ENCODE results near the gene FALEC. TPM values are rescaled to one million over a fixed set of nuclear protein-coding genes. Genes with fewer than 3 reads are reported as not detected.

FALEC gene
- total and polyA plus RNA-seq, 2 of the 8 experiments (the other 6 are each of a cell fraction or from before 2014, with no cell fraction given): not detected

DNA sequence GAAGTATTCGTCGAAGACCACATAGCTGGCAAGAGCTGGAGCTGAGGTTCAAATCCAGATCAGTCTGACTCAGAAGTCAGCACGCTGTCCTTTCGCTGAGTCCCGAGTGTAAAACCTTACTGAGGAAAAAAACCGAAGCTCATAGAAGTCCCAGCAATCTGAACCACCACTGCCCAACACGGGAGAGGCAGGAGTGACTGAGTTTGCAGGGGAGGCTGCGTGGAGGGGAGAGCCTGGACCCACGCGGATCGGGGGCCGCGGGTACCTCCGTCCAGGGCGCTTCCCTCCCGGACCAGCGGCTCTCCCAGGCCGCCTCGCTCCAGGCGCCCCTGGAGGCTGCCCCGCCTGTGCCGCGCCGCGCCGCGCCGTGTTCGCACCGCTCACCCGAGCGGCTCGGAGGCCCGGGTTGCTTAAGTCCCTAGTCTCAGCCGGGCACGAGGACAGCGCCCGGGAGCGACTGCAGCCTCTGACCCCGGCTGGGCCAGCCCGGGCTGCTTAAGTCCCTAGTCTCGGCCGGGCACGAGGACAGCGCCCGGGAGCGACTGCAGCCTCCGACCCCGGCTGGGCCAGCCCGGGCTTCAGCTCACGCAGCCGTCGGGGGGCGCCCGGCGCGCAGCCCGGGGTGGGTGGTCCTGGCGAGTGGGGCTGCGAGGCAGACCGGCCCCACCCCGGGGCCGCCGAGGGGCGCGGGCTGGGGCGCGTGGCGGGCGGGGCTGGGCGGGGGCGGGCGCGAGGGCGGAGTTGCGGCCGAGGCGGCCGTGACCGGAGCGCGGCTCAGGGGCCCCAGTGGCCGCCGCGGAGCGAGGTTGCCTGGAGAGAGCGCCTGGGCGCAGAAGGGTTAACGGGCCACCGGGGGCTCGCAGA, 33.3 kb downstream of the FALEC start, which contains the start of gene ADAMTSL4 (continued):
- TF ChIP-seq GABPA (IDR thresholded peaks at IDR 0.05; ENCODE audit: borderline replicate concordance, insufficient read depth, low read length) (0 out of 2 replicates have a peak, but pooled peaks have one; percentile 20), NRF1 (IDR thresholded peaks at IDR 0.05; ENCODE audit: low read depth, low read length) (no peak), SAP30 (IDR thresholded peaks at IDR 0.05; ENCODE audit: insufficient read depth, insufficient replicate concordance, low read length) (no peak), SIN3A (conservative IDR thresholded peaks at IDR 0.05 in 1 of 2, IDR thresholded peaks at IDR 0.05 in 1 of 2; ENCODE audit: low read depth in 1 of 2, low read length in 2 of 2) (peak in 1 of 2 experiments; percentile 30; a peak in 1 of 4 replicates), KDM4A (IDR thresholded peaks at IDR 0.05; ENCODE audit: low read depth, low read length, severe bottlenecking) (peak; percentile 76), TAF1 (IDR thresholded peaks at IDR 0.05; ENCODE audit: low read depth, low read length) (no peak; the same call in 1 of the 2 replicates)
- TF ChIP-seq, protein P1, sequence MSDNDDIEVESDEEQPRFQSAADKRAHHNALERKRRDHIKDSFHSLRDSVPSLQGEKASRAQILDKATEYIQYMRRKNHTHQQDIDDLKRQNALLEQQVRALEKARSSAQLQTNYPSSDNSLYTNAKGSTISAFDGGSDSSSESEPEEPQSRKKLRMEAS (IDR thresholded peaks at IDR 0.05): peak; percentile 70
- TF ChIP-seq, protein P2, sequence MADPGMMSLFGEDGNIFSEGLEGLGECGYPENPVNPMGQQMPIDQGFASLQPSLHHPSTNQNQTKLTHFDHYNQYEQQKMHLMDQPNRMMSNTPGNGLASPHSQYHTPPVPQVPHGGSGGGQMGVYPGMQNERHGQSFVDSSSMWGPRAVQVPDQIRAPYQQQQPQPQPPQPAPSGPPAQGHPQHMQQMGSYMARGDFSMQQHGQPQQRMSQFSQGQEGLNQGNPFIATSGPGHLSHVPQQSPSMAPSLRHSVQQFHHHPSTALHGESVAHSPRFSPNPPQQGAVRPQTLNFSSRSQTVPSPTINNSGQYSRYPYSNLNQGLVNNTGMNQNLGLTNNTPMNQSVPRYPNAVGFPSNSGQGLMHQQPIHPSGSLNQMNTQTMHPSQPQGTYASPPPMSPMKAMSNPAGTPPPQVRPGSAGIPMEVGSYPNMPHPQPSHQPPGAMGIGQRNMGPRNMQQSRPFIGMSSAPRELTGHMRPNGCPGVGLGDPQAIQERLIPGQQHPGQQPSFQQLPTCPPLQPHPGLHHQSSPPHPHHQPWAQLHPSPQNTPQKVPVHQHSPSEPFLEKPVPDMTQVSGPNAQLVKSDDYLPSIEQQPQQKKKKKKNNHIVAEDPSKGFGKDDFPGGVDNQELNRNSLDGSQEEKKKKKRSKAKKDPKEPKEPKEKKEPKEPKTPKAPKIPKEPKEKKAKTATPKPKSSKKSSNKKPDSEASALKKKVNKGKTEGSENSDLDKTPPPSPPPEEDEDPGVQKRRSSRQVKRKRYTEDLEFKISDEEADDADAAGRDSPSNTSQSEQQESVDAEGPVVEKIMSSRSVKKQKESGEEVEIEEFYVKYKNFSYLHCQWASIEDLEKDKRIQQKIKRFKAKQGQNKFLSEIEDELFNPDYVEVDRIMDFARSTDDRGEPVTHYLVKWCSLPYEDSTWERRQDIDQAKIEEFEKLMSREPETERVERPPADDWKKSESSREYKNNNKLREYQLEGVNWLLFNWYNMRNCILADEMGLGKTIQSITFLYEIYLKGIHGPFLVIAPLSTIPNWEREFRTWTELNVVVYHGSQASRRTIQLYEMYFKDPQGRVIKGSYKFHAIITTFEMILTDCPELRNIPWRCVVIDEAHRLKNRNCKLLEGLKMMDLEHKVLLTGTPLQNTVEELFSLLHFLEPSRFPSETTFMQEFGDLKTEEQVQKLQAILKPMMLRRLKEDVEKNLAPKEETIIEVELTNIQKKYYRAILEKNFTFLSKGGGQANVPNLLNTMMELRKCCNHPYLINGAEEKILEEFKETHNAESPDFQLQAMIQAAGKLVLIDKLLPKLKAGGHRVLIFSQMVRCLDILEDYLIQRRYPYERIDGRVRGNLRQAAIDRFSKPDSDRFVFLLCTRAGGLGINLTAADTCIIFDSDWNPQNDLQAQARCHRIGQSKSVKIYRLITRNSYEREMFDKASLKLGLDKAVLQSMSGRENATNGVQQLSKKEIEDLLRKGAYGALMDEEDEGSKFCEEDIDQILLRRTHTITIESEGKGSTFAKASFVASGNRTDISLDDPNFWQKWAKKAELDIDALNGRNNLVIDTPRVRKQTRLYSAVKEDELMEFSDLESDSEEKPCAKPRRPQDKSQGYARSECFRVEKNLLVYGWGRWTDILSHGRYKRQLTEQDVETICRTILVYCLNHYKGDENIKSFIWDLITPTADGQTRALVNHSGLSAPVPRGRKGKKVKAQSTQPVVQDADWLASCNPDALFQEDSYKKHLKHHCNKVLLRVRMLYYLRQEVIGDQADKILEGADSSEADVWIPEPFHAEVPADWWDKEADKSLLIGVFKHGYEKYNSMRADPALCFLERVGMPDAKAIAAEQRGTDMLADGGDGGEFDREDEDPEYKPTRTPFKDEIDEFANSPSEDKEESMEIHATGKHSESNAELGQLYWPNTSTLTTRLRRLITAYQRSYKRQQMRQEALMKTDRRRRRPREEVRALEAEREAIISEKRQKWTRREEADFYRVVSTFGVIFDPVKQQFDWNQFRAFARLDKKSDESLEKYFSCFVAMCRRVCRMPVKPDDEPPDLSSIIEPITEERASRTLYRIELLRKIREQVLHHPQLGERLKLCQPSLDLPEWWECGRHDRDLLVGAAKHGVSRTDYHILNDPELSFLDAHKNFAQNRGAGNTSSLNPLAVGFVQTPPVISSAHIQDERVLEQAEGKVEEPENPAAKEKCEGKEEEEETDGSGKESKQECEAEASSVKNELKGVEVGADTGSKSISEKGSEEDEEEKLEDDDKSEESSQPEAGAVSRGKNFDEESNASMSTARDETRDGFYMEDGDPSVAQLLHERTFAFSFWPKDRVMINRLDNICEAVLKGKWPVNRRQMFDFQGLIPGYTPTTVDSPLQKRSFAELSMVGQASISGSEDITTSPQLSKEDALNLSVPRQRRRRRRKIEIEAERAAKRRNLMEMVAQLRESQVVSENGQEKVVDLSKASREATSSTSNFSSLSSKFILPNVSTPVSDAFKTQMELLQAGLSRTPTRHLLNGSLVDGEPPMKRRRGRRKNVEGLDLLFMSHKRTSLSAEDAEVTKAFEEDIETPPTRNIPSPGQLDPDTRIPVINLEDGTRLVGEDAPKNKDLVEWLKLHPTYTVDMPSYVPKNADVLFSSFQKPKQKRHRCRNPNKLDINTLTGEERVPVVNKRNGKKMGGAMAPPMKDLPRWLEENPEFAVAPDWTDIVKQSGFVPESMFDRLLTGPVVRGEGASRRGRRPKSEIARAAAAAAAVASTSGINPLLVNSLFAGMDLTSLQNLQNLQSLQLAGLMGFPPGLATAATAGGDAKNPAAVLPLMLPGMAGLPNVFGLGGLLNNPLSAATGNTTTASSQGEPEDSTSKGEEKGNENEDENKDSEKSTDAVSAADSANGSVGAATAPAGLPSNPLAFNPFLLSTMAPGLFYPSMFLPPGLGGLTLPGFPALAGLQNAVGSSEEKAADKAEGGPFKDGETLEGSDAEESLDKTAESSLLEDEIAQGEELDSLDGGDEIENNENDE (IDR thresholded peaks at IDR 0.05; ENCODE audit: insufficient replicate concordance, low read length): no peak
